AG04450 (cell line): ENCODE measurements around the gene CPNE2. TPM values are rescaled to one million over a fixed set of nuclear protein-coding genes. Genes with fewer than 3 reads are reported as not detected.

Experiments used
- CTCF ChIA-PET: fragments of 300-600, 350-600 bp; formaldehyde crosslinking; extraction: SDS; loops from one replicate; lab custom pipeline; 2022; ENCODE audit warnings: antibody characterized with exemption, inconsistent platforms; lab: Charles Lee
- POLR2A ChIA-PET: fragments of 350-600 bp; formaldehyde crosslinking; extraction: SDS; loops from one replicate; lab custom pipeline; 2021; ENCODE audit warnings: antibody characterized with exemption, inconsistent platforms; lab: Yijun Ruan, JAX
- DNase-seq: peaks from one replicate; pipeline ENCODE4 v3.0.0-alpha.2; 2011; ENCODE audit warnings: low read depth, low spot score
- H3K27ac ChIP-seq: one replicate; pipeline ENCODE4 v1.5.1; 2012; ENCODE audit warnings: low read depth, low read length, control low read depth
- H3K27me3 ChIP-seq: one replicate; pipeline ENCODE4 v1.6.0; 2012; ENCODE audit warnings: low read length; ENCODE audit not compliant: control insufficient read depth, insufficient read depth
- H3K4me3 ChIP-seq: 2 replicates; pipeline ENCODE4 v1.5.1; 2011; ENCODE audit warnings: mild to moderate bottlenecking, low read depth, low read length, control low read depth
- H3K9me3 ChIP-seq: 2 replicates; pipeline ENCODE4 v1.5.1; 2012; ENCODE audit warnings: low read length; ENCODE audit not compliant: control insufficient read depth, insufficient read depth
- polyA plus RNA-seq: library from polyadenylated mRNA; depleted of rRNA; stranded (reverse); fragments of >200 nt; gene quantifications from 2 replicates; pipeline ENCODE4 v1.2.3, GENCODE V29; 2011
- TF ChIP-seq, protein P1 (sequence below): IDR thresholded peaks from 2 replicates; pipeline ENCODE4 v1.5.1; 2011; ENCODE audit warnings: low read depth, low read length, control low read depth, inconsistent platforms

Gene CPNE2
- polyA plus RNA-seq, 1 experiment = 26.2 TPM

DNA sequence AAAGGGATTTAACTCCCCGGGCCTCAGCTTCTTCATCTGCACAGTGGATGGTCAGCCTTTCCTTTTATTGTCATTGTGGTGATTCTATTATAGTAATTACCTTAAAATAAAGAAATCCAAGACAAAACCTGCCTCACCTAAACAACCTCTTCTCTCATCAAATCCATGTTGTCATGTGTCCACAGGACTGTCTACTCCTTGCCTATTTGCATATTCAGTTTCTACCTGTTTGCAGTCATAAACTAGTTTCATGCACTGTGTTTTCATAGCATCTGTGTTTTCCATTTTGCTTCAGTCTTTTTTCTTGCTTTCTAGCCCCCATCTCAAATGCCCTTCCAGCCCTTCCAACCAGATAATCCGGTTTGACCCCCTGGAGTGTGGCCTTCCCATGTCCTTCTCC, 44.3 kb upstream of the CPNE2 start:
- Histone ChIP-seq H3K4me3 (no peak overlapping the region), H3K9me3 (no peaks in the 10 kb centered on the region), H3K27ac (no peak overlapping the region), H3K27me3 (no peaks in the 10 kb centered on the region)
- TF ChIP-seq, protein P1, sequence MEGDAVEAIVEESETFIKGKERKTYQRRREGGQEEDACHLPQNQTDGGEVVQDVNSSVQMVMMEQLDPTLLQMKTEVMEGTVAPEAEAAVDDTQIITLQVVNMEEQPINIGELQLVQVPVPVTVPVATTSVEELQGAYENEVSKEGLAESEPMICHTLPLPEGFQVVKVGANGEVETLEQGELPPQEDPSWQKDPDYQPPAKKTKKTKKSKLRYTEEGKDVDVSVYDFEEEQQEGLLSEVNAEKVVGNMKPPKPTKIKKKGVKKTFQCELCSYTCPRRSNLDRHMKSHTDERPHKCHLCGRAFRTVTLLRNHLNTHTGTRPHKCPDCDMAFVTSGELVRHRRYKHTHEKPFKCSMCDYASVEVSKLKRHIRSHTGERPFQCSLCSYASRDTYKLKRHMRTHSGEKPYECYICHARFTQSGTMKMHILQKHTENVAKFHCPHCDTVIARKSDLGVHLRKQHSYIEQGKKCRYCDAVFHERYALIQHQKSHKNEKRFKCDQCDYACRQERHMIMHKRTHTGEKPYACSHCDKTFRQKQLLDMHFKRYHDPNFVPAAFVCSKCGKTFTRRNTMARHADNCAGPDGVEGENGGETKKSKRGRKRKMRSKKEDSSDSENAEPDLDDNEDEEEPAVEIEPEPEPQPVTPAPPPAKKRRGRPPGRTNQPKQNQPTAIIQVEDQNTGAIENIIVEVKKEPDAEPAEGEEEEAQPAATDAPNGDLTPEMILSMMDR = no peak
- ChIA-PET POLR2A (no interaction called here), CTCF (no interaction called here)
- DNase-seq = no peak

DNA sequence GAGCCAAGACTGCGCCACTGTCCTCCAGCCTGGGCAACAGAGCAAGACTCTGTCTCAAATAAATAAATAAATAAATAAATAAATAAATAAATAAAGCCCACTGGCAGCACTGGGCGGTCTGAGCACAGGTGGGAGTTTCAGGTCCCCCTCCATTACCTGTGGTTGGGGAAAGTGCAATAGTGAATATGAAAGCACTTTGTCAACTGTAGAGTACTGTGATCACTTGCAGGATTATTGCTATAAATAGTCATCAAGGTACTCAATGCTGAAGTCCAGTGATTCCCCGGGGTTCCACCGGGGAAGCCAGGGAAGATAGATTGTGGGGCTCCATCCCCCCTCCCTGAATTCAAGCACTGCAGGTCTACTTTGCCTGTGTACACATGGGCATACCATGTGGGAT, 42.7 kb upstream of the CPNE2 start:
- ChIA-PET CTCF (no interaction called here), POLR2A (no interaction called here)
- Histone ChIP-seq H3K4me3 (no peak overlapping the region), H3K27me3 (no peaks in the 10 kb centered on the region), H3K27ac (no peak overlapping the region), H3K9me3 (no peaks in the 10 kb centered on the region)
- TF ChIP-seq, protein P1 = no peak
- DNase-seq = no peak

DNA sequence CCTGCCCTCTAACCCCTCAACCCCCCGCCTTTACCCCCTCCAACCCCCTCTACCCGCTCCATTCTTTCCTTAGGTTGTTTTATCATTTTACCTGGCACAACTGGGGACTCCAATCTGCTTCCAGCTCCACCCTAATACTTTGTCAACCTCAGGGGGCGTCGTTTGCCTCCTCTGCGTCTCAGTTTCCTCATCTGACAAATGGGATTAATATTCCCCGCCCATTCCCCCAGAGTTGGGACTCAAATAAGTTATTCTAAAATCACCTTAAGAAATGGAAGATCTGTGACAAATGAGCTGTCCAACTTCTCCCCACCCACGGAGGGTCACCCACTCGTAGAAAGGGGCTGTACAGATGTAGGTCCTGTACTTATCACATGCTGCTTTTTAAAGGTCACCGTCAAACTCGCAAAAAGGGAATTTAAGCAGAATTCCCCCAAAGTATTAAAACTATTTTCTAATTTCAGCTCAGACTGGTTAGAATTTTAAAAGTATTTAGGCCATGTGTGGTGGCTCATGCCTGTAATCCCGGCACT, 40.6 kb upstream of the CPNE2 start:
- no peak for DNase-seq
- TF ChIP-seq, protein P1 = no peak
- no peak overlapping the region for H3K27ac ChIP-seq
- H3K9me3 ChIP-seq = no peaks in the 10 kb centered on the region
- H3K4me3 ChIP-seq = no peak overlapping the region
- no peaks in the 10 kb centered on the region for H3K27me3 ChIP-seq
- POLR2A ChIA-PET = no interaction called here
- CTCF ChIA-PET = interaction anchor here (1.2 kb wide), 1 partner anchor 41 kb away, joined by 3 read pairs; the partner anchor contains the start of gene CPNE2

DNA sequence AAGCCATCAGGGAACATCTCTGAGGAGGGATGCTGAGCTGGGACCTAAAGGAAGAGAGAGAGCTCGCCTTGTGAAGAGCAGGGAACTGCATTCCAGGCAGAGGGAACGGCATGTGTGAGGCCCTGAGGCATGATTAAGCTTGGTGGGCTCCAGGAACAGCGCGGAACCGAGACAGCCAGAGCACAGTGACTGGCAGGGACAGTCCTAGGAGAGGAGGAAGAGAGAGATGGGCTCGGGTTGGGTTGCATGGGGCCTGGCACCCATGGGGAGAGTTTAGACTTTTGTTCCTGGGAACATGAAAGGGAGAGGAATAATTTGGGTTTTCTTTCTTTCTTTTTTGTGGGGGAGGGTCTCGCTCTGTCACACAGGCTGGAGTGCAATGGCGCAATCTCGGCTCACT, 39.2 kb upstream of the CPNE2 start:
- CTCF ChIA-PET = no interaction called here
- POLR2A ChIA-PET = no interaction called here
- DNase-seq = no peak
- H3K27me3 ChIP-seq = no peaks in the 10 kb centered on the region
- TF ChIP-seq, protein P1 = no peak
- H3K9me3 ChIP-seq = no peaks in the 10 kb centered on the region
- H3K4me3 ChIP-seq = no peak overlapping the region
- no peak overlapping the region for H3K27ac ChIP-seq

DNA sequence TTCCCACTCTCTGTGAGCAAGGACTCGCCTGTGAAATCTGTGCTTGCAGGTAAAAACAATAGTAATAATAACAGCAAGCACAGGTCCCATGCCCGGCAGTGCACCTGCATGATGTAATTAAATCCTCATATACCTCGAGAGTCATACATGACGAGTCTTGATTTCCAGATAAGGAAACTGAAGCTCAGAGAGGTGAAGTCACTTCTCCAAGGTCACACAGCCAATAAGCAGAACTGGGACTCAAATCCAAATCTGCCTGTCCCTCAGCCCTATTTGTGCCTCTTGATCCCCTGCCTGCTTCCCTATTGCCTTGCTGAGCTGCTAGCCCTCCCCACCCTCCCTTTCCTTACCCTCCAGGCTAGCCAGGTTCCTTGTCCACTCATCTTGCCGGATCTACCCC, 38.0 kb upstream of the CPNE2 start:
- TF ChIP-seq, protein P1 = no peak
- no peak overlapping the region for H3K27ac ChIP-seq
- no peaks in the 10 kb centered on the region for H3K27me3 ChIP-seq
- ChIA-PET CTCF (no interaction called here), POLR2A (no interaction called here)
- H3K4me3 ChIP-seq = no peak overlapping the region
- no peak for DNase-seq
- H3K9me3 ChIP-seq = no peaks in the 10 kb centered on the region
